ENCODE measurements around the gene TRIM72.
"Not testable (repeated sequence)": the region's sequence is repeated elsewhere in the genome, so short reads cannot be mapped to it uniquely, and the experiment has no call there.

TRIM72 gene

DNA sequence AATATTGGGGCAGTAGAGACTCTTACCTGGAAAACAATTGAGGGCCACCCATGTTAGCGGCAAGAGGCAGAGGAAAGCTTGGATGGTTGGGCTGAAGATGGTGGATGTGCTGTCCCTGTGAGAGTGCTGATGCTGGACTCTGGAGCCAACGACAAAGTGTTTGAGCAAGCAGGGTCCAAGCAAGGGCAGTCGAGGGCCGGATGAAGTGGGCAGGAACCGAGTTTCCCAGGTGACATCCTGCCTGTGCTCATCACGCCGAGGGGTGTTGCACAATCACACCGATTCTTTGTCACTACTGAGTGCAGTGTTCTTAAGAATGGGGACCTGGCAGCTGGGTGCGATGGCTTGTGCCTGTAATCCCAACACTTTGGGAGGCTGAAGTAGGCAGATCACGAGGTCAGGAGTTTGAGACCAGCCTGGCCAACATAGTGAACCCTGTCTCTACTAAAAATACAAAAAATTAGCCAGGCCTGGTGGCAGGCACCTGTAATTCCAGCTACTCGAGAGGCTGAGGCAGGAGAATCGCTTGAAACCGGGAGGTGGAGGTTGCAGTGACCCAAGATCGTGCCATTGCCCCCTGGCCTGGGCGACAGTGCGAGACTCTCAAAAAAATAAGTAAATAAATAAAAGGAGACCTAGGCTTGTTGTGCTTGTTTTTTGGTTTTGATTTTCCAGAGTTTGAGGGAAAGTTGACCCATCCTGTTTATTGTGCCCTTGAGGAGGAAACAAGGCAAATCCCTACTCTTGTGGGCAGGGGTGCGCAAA is 17.4 kb upstream of the TRIM72 start:
- intact Hi-C loops (cut with micrococcal nuclease), result no loop called here

DNA sequence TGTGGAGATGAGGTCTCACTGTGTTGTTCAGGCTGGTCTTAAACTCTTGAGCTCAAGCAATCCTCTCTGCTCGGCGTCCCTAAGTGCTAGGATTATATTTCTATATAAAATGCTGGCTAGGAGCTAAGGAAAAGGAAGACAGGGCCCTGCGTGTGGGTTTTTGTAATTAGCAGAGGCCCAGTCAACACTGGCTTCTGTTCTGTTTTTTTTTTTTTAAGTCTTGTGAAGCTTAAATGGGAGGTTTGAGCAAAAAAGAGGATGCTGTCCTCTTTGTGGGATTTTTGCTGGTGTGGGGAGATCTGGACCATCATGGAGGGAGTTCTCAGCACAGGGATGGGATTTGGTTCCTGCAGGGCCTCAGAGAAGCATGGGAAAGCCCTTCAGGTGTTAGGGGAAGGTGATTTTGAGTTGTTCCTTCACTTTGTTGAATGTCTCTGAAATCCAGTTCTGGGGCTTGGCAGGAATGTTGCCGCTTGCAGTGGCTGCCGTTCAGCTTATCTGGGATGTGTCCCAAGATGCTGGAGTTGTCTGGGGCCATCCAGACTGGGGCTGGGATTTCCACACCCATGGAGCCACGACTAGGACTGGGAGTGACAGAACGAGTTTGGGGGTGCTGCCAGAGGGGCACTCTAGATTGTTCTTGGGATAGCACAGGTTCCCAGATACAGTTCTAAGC is 15.6 kb upstream of the TRIM72 start:
- Mint-ChIP-seq H3K9me3 (no peaks in the 10 kb centered on the region), H3K27me3 (no peaks in the 10 kb centered on the region), H3K36me3 (ENCODE audit: low read depth) (peaks cover 79% of the 10 kb centered on the region), H3K27ac (peak overlapping the region; percentile 75), H3K4me3 (no peak overlapping the region), H3K4me1 (ENCODE audit: low read depth) (peaks cover 73% of the 10 kb centered on the region)
- intact Hi-C loops (cut with micrococcal nuclease), result no loop called here

More for the DNA sequence above, 17.4 kb upstream of the TRIM72 start:
- Mint-ChIP-seq H3K4me1 (ENCODE audit: low read depth) (peaks cover 76% of the 10 kb centered on the region), H3K36me3 (ENCODE audit: low read depth) (peaks cover 85% of the 10 kb centered on the region), H3K27me3 (no peaks in the 10 kb centered on the region), H3K4me3 (no peak overlapping the region), H3K9me3 (no peaks in the 10 kb centered on the region), H3K27ac (peak overlapping the region; percentile 48)

DNA sequence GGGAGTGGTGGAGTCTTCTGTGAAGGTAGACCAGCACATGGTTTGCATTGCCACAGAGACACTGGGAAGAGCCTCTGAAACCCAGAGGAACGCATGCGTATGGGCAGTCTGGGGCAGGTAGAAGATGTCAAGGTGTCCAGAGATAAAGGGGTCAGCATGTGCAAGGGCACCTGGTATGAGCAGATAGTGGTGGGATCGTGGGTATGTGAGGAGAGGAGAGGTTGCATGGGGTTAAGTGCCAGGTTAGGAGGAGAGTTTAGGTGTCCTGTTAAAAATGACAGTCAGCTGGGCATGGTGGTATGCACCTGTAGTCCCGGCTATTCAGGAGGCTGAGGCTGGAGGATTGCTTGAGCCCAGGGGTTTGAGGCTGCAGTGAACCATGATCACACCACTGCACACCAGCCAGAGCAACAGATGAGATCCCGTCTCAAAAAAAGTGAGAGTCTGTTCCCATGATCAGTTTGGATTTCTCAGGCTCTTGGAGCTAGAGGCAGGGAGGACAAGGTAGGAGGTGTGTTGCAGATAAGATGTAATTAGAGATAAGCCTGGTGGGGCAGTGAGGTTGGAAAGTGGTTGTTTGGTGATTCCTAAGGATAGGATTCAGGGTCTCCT is 14.4 kb upstream of the TRIM72 start:
- no peak overlapping the region for H3K4me3 Mint-ChIP-seq

DNA sequence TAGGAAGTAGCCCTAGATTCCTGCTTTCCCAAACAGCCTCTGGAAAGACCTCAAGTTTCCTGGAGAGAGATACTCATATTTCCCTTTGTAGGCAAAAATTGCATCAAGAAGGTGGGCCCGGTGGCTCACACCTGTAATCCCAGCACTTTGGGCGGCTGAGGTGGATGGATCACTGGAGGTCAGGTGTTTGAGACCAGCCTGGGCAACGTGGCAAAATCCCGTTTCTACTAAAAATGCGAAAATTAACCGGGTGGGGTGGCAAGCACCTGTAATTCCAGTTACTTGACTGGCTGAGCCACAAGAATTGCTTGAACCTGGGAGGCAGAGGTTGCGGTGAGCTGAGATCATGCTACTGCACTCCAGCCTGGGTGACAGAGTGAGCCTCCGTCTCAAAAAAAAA is 13.8 kb upstream of the TRIM72 start:
- H3K36me3 Mint-ChIP-seq (ENCODE audit: low read depth), result peaks cover 61% of the 10 kb centered on the region
- intact Hi-C loops (cut with micrococcal nuclease), result loop anchor here (10.0 kb wide), 1 partner anchor 245 kb away; the partner anchor contains the start of gene ZNF843
- peaks cover 77% of the 10 kb centered on the region for H3K4me1 Mint-ChIP-seq (ENCODE audit: low read depth)
- not testable (repeated sequence) for H3K9me3 Mint-ChIP-seq, H3K27me3 Mint-ChIP-seq, H3K4me3 Mint-ChIP-seq
- H3K27ac Mint-ChIP-seq, result peak overlapping the region; percentile 28

More for the DNA sequence above, 14.4 kb upstream of the TRIM72 start:
- Mint-ChIP-seq H3K27ac (peak overlapping the region; percentile 28), H3K36me3 (ENCODE audit: low read depth) (peaks cover 67% of the 10 kb centered on the region), H3K27me3 (no peaks in the 10 kb centered on the region), H3K9me3 (no peaks in the 10 kb centered on the region), H3K4me1 (ENCODE audit: low read depth) (peaks cover 76% of the 10 kb centered on the region)
- intact Hi-C loops (cut with micrococcal nuclease), result loop anchor here (10.0 kb wide), 1 partner anchor 245 kb away; the partner anchor contains the start of gene ZNF843

DNA sequence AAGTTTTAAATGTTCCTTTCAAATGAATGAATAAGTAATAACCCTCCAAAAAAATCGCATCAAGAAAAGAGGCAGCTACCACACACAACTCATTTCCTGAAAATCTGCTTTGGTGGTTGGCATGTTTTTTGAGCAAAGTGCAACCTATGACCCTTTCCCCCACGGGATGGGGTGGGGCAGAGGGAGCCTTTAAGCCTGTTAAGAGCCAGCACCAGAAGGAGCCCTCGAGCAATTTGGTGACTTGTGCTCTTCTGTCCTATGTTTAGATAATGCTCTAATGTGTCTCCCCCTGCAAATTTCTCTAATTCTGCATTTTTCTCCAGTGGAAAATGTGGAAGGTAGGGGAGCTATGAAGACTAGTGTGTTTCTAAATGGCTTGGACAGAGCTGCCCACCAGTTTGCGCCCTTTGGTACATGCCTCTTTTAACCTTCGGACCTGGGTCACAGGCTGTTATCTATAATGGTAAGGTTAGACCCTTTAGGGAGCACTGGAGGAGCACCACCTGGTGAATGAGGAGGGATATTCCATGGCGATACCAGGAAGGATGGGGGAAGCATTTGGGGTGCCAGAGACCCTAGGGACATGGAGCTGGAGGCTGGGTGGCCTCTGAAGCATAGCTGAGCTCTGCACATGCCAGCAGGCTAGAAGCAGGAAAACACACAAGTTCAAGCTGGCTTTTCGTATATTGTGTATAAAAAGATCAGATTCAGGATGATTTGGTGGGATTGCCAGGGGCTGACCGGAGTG is 12.9 kb upstream of the TRIM72 start:
- H3K4me1 Mint-ChIP-seq (ENCODE audit: low read depth), result peaks cover 81% of the 10 kb centered on the region
- peak overlapping the region; percentile 87 for H3K4me3 Mint-ChIP-seq
- peaks cover 52% of the 10 kb centered on the region for H3K36me3 Mint-ChIP-seq (ENCODE audit: low read depth)
- H3K27me3 Mint-ChIP-seq, result no peaks in the 10 kb centered on the region
- no peaks in the 10 kb centered on the region for H3K9me3 Mint-ChIP-seq
- peak overlapping the region; percentile 84 for H3K27ac Mint-ChIP-seq
- intact Hi-C loops (cut with micrococcal nuclease), result loop anchor here (10.0 kb wide), 1 partner anchor 244 kb away; the partner anchor contains the start of gene ZNF843

DNA sequence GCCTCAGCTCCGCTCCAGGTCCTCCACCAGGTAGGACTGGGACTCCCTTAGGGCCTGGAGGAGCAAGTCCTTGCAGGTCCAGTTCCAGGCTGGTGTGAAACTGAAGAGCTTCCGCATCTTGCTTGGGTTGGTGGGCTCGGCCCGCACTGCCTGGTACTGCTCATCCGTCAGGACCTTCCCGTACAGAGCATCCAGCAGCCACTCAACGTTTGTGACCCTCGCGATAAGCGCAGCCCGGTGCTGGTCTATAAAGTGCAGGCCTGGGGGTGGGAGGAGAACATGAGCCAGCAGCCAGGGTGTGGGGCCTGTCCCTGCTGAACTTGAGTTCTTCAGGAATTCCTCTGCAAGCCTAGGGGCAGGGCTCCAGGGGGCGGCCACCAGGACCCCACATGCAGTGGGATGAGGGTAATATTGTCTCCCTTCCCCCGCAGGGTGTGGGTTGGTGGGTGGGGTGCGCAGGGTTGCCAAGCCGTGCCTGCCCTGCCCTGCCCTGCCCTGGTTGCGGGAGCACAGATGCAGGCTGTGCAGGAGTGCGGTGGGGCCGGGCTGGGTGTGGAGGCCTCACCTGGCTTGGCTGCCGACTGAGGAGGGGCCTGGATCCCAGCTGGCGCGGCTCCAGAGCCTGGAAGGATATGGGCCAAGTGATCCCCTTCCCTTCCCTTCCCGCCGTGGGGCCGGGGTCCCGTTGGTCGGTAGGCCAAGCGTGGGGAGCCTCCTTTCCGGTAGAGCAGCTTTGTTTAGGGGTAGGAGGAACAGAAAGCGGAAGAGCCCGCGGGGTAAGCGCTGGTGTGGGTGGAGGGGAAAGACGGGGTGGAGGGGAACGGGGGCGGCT is 12.1 kb upstream of the TRIM72 start:
- peak overlapping the region; percentile 84 for H3K27ac Mint-ChIP-seq
- H3K4me3 Mint-ChIP-seq, result peak overlapping the region; percentile 87
- peaks cover 80% of the 10 kb centered on the region for H3K4me1 Mint-ChIP-seq (ENCODE audit: low read depth)
- peaks cover 1% of the 10 kb centered on the region for H3K27me3 Mint-ChIP-seq
- intact Hi-C loops (cut with micrococcal nuclease), result loop anchor here (2.0 to 10.0 kb wide), 2 partner anchors 59 to 243 kb away; partner anchors contain the start of gene ZNF843
- peaks cover 44% of the 10 kb centered on the region for H3K36me3 Mint-ChIP-seq (ENCODE audit: low read depth)
- H3K9me3 Mint-ChIP-seq, result no peaks in the 10 kb centered on the region

DNA sequence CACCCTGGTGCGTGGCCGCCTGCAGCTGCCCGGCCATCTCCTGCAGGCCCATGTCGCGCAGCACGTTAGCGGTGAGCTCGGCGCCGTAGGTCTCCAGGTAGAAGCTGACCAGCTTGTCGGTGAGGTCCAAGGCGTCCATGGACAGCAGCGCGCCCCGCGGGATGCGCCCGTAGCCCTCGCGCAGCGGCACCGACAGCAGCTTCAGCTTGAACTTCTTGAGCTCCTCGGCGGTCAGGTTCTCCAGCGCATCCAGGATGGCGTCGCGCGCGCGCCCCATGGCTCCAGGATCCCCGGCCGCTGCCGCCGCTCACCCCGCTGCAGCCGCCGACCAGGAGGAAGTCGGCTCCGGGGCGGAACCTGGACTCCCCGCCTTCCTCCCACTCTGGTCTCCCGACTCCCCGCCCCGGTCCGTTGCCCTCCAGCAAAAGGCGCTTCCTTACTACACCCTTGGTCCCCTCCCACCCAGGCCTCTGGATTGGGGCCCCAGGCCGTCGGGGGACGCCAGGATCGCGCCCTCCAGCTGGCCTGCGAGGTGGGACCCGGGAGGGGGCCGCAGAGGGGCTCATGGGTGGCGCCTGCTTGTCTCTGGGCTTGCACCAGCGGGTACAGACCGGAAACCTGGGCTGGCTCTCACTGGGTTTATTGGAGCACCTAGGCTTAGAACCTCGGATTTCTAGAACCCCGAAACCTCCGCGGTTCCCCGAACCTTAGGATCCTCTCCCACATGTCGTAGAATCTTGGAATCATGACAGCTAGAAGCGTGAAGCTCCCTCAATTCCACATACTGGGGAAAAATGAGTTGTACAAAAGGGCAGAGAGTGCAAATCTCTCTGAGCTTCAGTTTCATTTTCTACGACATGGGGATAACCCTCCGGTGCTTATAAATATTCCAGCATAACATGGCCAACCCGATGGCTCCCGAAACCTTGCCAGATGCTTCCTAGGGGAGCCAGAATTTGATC is 11.2 kb upstream of the TRIM72 start, which contains the start of gene PYCARD:
TSS of gene PYCARD (minus strand) at position 347 of the 962 bp plus-strand sequence. CDS start at position 277, 70 bp downstream.
- H3K27ac Mint-ChIP-seq, result peak within 1 kb of the TSS; percentile 84
- peak within 1 kb of the TSS; percentile 87 for H3K4me3 Mint-ChIP-seq
- H3K4me1 Mint-ChIP-seq (ENCODE audit: low read depth), result peaks cover 75% of the 10 kb centered on the region
- intact Hi-C loops (cut with micrococcal nuclease), result loop anchor here (2.0 to 10.0 kb wide), 2 partner anchors 58 to 242 kb away; partner anchors contain the start of gene ZNF843
- H3K9me3 Mint-ChIP-seq, result no peaks in the 10 kb centered on the region
- peaks cover 44% of the 10 kb centered on the region for H3K36me3 Mint-ChIP-seq (ENCODE audit: low read depth)
- peaks cover 8% of the 10 kb centered on the region for H3K27me3 Mint-ChIP-seq

DNA sequence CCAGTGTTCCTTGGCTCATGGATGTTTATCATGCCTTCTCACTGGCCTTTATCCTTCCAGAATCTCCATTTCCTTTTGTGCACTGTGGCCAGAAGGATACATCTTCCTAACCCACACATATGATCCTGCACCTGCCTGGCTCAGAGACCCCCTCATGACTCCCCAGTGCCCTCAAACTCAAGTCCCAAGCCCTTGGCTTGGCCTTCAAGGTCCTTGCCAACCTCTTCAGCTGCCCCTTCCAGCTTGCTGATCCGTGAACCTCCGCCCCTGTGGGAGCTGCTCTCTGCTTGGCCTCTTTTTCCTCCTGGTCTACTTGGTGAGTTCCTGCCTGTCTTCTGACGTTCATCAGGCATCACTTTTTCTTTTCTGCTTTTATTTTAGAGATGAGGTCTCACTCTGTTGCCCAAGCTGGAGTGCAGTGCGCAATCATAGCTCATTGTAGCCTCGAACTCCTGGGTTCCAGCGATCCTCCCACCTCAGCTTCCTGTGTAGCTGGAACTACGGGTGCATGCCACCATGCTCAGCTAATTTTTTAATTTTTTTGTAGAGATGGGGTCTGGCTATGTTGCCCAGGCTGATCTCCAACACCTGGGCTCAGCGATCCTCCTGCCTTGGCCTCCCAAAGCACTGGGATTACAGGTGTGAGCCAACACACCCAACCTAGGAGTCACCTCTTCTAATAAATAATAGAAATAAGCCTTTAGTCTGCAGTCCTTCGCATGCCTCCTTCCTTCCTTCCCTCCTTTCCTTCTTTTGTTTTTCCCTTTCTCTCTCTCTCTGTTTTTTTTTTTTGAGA is 8.8 kb upstream of the TRIM72 start:
- intact Hi-C loops (cut with micrococcal nuclease), result loop anchor here (10.0 kb wide), 1 partner anchor 240 kb away; the partner anchor contains the start of gene ZNF843
- Mint-ChIP-seq H3K36me3 (ENCODE audit: low read depth) (peaks cover 22% of the 10 kb centered on the region), H3K27ac (peak overlapping the region; percentile 66), H3K4me1 (ENCODE audit: low read depth) (peaks cover 51% of the 10 kb centered on the region), H3K4me3 (no peak overlapping the region), H3K9me3 (no peaks in the 10 kb centered on the region), H3K27me3 (peaks cover 11% of the 10 kb centered on the region)

DNA sequence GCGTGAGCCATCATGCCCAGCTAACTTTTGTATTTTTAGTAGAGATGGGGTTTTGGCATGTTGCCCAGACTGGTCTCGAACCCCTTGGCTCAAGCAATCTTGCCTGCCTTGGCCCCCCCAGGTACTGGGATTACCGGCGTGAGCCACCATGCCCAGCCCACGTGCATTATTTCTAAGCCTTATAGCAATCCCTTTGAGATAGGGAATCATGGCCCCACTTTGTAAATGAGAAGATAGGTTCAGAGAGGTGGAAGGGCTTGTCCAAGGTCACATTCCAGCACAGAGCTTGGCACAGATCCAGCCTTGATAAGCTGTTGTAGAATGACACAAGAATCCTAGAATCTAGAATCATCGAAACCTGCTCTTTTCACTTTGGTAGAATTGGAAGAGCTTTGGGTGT is 7.1 kb upstream of the TRIM72 start:
- Mint-ChIP-seq H3K4me1 (ENCODE audit: low read depth) (peaks cover 37% of the 10 kb centered on the region), H3K36me3 (ENCODE audit: low read depth) (peaks cover 10% of the 10 kb centered on the region), H3K9me3 (no peaks in the 10 kb centered on the region), H3K27me3 (peaks cover 15% of the 10 kb centered on the region), H3K27ac (peak overlapping the region; percentile 66), H3K4me3 (no peak overlapping the region)
- intact Hi-C loops (cut with micrococcal nuclease), result loop anchor here (10.0 kb wide), 1 partner anchor 238 kb away; the partner anchor contains the start of gene ZNF843

DNA sequence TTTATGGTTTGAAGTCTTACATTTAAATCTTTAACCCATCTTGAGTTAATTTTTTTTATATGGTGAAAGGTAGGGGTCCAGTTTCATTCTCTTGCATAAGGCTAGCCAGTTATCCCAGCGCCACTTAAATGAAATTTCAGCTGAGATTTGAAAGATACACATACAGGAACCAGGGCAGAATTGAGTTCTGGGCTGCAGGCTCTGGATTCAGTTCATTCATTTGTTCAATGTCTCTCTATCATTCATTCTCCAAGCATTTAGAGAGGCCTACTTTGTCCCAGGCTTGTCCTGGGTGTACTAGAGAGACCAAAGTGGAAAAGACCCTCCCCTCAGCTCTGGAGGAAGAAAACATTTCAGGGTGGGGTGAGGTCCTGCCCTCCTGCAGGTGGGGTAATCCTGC is 577 bp upstream of the TRIM72 start:
- H3K9me3 Mint-ChIP-seq, result no peaks in the 10 kb centered on the region
- intact Hi-C loops (cut with micrococcal nuclease), result no loop called here
- H3K4me1 Mint-ChIP-seq (ENCODE audit: low read depth), result peaks cover 42% of the 10 kb centered on the region
- no peak overlapping the region for H3K4me3 Mint-ChIP-seq
- peaks cover 50% of the 10 kb centered on the region for H3K27me3 Mint-ChIP-seq
- no peaks in the 10 kb centered on the region for H3K36me3 Mint-ChIP-seq (ENCODE audit: low read depth)
- H3K27ac Mint-ChIP-seq, result peak overlapping the region; percentile 71

DNA sequence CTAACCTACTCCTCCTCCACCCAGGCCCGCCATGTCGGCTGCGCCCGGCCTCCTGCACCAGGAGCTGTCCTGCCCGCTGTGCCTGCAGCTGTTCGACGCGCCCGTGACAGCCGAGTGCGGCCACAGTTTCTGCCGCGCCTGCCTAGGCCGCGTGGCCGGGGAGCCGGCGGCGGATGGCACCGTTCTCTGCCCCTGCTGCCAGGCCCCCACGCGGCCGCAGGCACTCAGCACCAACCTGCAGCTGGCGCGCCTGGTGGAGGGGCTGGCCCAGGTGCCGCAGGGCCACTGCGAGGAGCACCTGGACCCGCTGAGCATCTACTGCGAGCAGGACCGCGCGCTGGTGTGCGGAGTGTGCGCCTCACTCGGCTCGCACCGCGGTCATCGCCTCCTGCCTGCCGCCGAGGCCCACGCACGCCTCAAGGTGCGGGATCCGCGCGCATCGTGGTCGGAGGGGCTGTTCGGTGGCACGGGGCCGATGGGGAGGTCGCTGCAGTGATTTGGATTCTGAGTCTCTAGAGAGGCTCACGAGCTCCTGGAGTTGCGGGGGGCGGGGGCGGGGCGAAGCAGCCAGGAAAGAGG is 878 bp downstream of the TRIM72 start:
- H3K36me3 Mint-ChIP-seq (ENCODE audit: low read depth), result no peaks in the 10 kb centered on the region
- peaks cover 42% of the 10 kb centered on the region for H3K4me1 Mint-ChIP-seq (ENCODE audit: low read depth)
- H3K27ac Mint-ChIP-seq, result peak overlapping the region; percentile 71
- peak overlapping the region; percentile 81 for H3K4me3 Mint-ChIP-seq
- no peaks in the 10 kb centered on the region for H3K9me3 Mint-ChIP-seq
- intact Hi-C loops (cut with micrococcal nuclease), result no loop called here
- H3K27me3 Mint-ChIP-seq, result peaks cover 60% of the 10 kb centered on the region
